Muscle of arm (tissue), 14 donors: ENCODE measurements around the gene CDC42EP3. TPM values are rescaled to one million over a fixed set of nuclear protein-coding genes. Genes with fewer than 3 reads are reported as not detected.
A peak's percentile ranks its signal among the peaks of the same experiment; 100 is the strongest.

Experiments
- DNase-seq: peaks from one replicate; pipeline ENCODE4 v3.0.0-alpha.2; 2013
- long read RNA-seq, 11 donors: transcript quantifications; one replicate each; lab custom pipeline, GENCODE V29; 2026
- polyA plus RNA-seq, 12 donors: library from polyadenylated mRNA; unstranded; fragments of 120-200 nt; gene quantifications; one replicate each; pipeline ENCODE4 v1.2.1, GENCODE V29; 2013; ENCODE audit not compliant: insufficient read length in 12 of 12

The CDC42EP3 gene
- 10 to 100 TPM; 14.1 to 81.6 (median 41.6) TPM for polyA plus RNA-seq
- long read RNA-seq, donor 1, full-length matches to known transcripts = 18 of 18 reads
- long read RNA-seq, donor 1, partial matches to known transcripts = 0 of 18 reads
- long read RNA-seq, donor 1, other reads (novel, unspliced or antisense) = 0 of 18 reads
- long read RNA-seq, donor 2, full-length matches to known transcripts = 10 of 10 reads
- long read RNA-seq, donor 2, partial matches to known transcripts = 0 of 10 reads
- long read RNA-seq, donor 2, other reads (novel, unspliced or antisense) = 0 of 10 reads
- long read RNA-seq, donor 3, full-length matches to known transcripts = 15 of 15 reads
- long read RNA-seq, donor 3, partial matches to known transcripts = 0 of 15 reads
- long read RNA-seq, donor 3, other reads (novel, unspliced or antisense) = 0 of 15 reads
- long read RNA-seq, donor 4, full-length matches to known transcripts = 3 of 3 reads
- long read RNA-seq, donor 4, partial matches to known transcripts = 0 of 3 reads
- long read RNA-seq, donor 4, other reads (novel, unspliced or antisense) = 0 of 3 reads
- long read RNA-seq, donor 5, full-length matches to known transcripts = 18 of 18 reads
- long read RNA-seq, donor 5, partial matches to known transcripts = 0 of 18 reads
- long read RNA-seq, donor 5, other reads (novel, unspliced or antisense) = 0 of 18 reads
- long read RNA-seq, donor 6, full-length matches to known transcripts = 3 of 3 reads
- long read RNA-seq, donor 6, partial matches to known transcripts = 0 of 3 reads
- long read RNA-seq, donor 6, other reads (novel, unspliced or antisense) = 0 of 3 reads
- long read RNA-seq, donor 7, full-length matches to known transcripts = 2 of 2 reads
- long read RNA-seq, donor 7, partial matches to known transcripts = 0 of 2 reads
- long read RNA-seq, donor 7, other reads (novel, unspliced or antisense) = 0 of 2 reads
- long read RNA-seq, donor 8, full-length matches to known transcripts = 26 of 26 reads
- long read RNA-seq, donor 8, partial matches to known transcripts = 0 of 26 reads
- long read RNA-seq, donor 8, other reads (novel, unspliced or antisense) = 0 of 26 reads
- long read RNA-seq, donor 9, full-length matches to known transcripts = 12 of 12 reads
- long read RNA-seq, donor 9, partial matches to known transcripts = 0 of 12 reads
- long read RNA-seq, donor 9, other reads (novel, unspliced or antisense) = 0 of 12 reads
- long read RNA-seq, donor 10, full-length matches to known transcripts = 11 of 11 reads
- long read RNA-seq, donor 10, partial matches to known transcripts = 0 of 11 reads
- long read RNA-seq, donor 10, other reads (novel, unspliced or antisense) = 0 of 11 reads
- long read RNA-seq, donor 11, full-length matches to known transcripts = 6 of 6 reads
- long read RNA-seq, donor 11, partial matches to known transcripts = 0 of 6 reads
- long read RNA-seq, donor 11, other reads (novel, unspliced or antisense) = 0 of 6 reads

DNA sequence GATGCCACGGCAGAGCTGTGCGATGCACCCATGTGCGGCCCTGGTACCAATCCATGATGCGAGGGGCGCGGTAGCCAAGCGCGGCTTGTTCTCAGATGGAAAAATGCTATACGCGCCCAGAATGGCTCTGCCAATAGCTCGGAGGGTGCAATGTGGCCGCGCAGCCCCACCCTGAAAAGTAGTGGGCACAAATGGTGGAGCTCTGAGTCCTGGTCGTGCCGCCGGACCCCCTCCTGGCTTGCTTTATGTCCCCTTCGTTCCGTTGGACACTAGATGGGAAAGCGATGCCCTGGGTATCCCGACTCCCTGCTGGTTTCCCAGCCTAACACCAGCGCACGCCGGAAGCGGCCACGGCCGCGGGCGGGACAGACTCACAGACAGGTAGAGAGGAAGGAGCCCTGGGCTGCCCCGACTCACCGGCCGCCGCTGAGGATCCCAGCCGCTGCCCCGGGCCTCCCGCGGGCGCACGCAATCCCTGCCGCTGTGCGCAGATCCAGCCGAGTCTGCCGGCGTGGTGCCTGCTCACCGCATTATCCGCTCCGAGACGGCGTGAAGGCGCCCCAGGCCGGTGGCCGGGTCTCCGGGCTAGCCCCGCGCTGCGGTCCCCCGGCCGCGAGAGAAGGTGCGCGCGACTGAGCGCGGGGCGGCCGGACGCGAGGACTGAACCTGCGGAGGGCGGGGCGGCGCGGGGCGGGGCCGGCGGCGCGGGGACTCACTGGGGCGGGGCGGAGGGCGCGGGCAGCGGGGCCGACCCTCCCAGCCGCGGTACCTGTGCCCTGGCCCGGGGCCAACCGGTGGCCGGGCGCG, at the start of gene CDC42EP3:
CDC42EP3 (minus strand) TSS at position 634 of the 807 bp plus-strand sequence. CDS start 25,055 bp downstream, outside the sequence.
- DNase-seq = peak; percentile 25

GRCh38 chr2:37721201-37721560, 49.7 kb upstream of the CDC42EP3 start:
- DNase-seq = no peak

GRCh38 chr2:37720533-37721200, 49.2 kb upstream of the CDC42EP3 start:
- no peak for DNase-seq

DNA sequence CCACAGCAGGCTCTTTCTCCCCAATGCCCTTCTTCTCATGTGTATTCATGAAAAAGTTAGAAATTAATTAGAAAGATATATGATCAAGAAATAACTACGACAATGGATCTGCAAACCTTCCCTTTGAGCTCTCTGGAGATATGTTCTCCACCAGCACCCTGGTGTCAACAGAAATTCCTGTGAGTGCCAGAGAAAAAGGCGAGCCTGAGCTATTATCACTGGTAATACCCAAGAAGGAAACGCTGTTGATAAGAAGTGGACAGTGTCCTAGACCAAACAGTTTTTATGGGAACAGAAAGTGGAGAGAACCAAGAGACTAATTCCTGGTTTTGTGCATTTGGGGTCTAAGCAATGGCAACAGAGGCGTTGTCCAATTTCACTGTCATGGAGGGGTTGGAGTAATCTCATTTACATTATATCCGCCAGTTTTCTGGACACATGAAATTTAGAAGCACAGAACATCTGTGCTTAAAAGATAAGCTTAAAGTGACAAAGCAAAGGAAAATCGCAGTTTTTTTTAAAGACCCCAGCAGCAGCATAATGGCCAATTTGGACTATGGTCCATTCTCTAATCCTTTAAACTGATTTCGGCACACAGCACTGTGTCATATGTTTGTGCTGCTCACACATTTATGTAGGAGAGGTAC, 47.2 kb upstream of the CDC42EP3 start:
- no peak for DNase-seq

DNA sequence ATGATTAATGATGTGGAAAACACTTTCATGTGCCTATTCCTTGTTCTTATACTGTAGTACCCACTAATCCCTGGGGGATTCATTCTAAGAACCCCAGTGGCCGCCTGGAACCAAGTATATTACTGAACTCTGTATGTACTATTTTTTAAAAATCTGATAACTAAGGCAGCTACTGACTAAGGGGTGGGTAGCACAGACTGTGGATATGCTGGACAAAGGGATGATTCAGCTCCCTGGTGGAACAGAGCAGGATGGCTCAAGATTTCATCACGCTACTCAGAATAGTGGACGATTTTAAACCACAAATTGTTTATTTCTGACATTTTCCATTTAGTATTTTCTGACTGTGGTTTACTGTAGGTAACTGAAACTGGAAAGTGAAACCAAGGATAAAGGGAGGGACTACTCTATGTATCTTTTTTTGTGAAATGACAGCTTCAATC, 41.8 kb upstream of the CDC42EP3 start:
- DNase-seq = no peak

DNA sequence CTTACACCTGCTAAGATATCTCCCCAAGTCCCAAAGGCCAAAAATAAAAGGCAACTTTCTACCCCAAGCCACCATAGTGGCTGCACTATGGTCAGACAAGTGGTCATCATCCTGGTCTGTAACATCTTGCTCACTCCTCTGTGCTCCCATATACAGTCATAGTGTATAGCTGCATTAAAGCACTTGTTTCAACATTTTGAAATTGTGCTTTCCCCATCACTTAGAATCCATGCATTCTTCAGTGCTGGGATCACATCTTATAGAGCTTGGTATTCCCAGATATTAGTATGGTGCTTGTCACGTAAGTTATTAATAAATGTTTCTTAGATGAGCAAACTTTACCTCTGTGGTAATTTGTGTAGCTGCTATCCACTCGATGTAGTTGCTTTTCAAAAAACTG, 40.4 kb upstream of the CDC42EP3 start:
- no peak for DNase-seq

- DNase-seq = no peak
Observed at GRCh38 chr2:37711308-37711731, 39.9 kb upstream of the CDC42EP3 start.

- no peak for DNase-seq
Observed at GRCh38 chr2:37709111-37709510, 37.7 kb upstream of the CDC42EP3 start.

GRCh38 chr2:37708146-37708545, 36.7 kb upstream of the CDC42EP3 start:
- DNase-seq = no peak

DNA sequence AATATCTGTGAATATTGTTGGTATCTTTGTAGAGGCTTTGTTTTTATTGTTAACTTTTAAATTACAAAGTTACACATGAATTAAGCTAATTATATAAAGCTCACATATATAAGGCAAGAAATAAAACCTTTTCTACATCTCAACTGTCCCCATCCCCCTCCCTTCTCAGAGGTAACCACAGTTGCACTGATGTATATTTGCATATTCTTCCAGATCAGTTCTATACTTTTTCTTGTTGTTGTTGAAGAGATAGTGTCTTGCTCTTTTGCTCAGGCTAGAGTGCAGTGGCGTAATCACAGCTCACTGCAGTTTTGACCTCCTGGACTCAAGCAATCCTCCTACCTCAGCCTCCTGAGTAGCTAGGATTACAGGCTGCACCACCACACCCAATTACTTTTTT, 36.0 kb upstream of the CDC42EP3 start:
- no peak for DNase-seq

GRCh38 chr2:37706334-37707183, 35.1 kb upstream of the CDC42EP3 start:
- no peak for DNase-seq

DNA sequence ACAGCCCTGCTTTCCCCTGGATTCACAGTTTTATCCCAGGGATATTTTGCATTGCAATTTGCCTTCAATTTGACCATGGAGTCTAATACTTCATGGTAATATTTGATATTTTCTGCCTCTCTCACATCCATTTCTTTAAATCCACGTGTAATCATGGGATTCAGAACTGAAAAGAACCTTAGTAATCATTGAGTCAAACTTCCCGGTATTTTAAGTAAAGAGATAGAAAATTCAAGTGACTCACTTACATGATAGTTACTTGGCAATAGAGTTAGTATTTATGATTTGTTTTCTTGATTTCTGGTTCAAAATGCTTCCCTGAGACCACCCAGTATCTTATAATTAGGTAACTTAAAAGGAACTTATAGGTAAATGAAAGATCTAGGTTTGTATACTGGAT, 33.7 kb upstream of the CDC42EP3 start:
- DNase-seq = no peak

GRCh38 chr2:37698931-37699481, 27.6 kb upstream of the CDC42EP3 start:
- no peak for DNase-seq

- DNase-seq = no peak
Observed at GRCh38 chr2:37695336-37695735, 23.9 kb upstream of the CDC42EP3 start.

GRCh38 chr2:37692711-37693110, 21.3 kb upstream of the CDC42EP3 start:
- DNase-seq = no peak

- DNase-seq = no peak
Observed at GRCh38 chr2:37689751-37690150, 18.3 kb upstream of the CDC42EP3 start.

- DNase-seq = no peak
Observed at GRCh38 chr2:37688771-37689468, 17.5 kb upstream of the CDC42EP3 start.
